ENCODE data around the gene PTPN21.

Gene PTPN21

DNA sequence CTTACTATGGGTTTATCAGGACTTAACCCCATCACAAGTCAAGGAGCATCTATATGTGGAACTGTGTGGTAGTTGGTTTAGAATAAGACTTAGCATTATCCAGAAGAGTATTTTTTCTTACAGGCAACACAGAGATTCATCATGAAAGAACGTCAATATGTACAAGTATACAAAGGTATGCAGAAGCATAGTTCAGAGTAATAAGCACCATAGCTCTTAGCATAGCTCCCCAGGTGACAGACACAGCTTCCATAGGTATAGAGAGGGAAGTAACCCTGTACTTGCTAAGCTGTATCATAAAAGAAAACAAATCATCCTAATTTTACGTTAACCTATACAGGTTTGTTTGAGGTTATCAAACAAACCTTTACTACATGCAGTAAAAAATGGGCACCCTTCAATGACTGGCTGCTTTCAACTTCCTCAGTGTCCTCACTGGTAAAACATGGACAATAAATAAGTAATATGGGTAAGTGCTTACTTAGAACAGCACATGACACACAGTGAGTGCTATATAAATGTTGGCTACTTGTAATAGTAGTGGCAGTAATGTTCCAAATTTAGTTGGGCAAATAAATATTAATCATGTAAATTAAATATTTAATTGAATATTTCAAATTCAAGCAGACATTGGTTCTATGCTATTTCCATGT is 50.9 kb downstream of the PTPN21 start:
- DNase-seq = no peak

DNA sequence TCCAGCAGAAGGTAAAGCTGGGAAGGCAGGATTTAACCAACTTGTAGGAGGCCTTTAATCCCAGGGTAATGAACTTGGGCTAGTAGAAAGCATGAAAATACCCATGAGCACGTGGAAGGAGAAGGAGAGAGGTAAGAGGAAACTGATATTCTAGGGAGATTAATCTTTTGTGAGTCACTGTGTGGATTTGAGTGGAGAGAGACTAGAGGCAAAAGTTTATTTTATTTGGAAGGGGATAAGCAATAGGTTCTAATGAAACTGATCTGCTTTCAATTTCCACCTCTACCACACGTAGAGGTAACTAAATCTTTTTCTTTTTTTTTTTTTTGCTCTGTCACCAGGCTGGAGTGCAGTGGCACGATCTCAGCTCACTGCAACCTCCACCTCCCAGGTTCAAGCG is 52.1 kb downstream of the PTPN21 start:
- no peak for DNase-seq

DNA sequence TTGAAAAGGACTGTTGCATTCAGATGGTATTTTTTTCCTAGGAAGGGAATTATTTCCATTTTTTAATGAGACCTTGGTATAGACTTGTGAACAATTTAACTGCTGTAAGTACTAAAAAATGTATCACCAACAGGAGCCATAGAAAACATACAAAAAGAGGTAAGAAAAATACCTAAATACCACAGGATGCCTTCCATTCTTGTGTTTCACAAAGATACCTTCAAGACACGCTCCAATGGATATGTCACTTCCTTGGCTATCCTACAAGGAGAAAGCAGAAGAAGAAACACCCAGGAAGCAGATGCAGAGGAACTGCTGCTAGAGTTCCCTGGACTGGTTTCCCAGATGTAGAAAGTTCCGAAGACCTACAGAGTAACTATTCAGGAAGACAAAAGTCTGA is 54.2 kb downstream of the PTPN21 start:
- no peak for DNase-seq

DNA sequence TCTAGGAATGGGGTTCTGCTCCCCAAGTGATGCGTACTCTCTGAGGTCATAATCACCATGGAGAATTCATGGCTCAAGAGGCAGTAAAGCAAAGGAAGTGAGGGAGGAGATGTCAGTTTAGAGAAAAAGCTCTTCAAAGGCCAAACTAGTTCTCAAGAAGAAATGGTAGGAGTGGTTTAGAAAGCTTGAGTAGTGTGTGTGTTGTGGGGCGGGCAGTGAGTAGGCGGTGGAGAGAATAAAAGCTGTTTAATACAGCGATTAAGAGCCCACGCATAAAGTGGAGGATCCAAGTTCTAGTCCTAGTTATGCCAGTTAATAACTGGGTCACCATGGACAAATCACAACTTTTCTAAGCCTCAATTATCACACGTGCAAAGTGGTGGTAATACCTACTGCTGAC is 55.6 kb downstream of the PTPN21 start:
- no peak for DNase-seq

DNA sequence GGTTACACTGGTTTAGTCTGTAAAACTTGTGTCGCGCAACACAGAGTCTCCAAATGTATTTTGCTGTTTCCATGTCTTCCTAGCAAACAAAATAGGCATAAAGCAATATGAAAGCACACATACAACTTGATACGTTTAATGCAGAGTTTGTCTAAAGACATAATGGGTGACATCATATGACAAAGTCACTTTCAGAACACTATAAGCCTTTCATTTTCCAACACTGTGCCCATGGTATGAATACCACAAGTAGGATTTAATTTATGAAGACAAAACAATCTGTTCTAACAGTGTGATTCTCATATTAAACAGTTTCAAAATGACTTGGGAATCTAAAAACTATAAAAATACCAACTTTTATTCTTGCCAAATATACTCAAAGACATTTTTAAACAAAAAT is 58.4 kb downstream of the PTPN21 start:
- no peak for DNase-seq

DNA sequence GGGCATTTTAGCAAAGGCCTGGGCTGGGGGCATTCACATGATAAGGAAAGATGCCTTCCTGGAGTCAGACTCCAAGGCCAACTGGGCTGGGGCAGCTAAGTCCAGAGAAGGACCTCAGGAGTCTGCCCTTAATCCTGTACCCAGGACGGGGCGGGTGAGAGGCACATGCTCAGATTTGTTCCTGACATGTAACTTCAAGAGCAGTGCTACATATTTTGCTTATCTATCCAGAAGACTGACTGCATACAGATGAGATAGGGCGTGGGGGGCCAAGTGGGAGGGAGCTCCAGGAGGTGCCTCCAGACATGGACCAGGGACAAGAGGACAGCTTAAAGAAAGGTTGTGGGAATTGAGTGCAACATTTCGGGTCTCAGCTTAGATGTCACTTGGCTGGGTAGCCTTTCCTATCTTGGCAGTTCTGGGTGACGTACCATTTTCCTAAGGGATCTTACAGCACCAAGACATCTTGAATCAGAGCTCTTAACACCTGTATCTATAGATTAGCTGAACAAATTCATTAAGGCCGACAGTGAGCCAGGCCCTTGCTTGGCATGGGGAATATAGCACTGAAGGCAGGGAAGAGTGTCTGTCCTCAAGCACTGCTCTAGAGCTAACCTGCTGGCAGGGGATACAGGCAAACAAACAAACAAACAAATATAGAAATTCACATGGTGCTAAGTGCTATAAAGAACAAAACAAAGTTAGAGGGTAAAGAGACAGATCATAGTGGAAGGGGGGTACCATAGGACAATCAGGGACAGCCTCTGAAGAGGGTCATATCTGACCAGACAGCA is 61.2 kb downstream of the PTPN21 start:
- DNase-seq = no peak

DNA sequence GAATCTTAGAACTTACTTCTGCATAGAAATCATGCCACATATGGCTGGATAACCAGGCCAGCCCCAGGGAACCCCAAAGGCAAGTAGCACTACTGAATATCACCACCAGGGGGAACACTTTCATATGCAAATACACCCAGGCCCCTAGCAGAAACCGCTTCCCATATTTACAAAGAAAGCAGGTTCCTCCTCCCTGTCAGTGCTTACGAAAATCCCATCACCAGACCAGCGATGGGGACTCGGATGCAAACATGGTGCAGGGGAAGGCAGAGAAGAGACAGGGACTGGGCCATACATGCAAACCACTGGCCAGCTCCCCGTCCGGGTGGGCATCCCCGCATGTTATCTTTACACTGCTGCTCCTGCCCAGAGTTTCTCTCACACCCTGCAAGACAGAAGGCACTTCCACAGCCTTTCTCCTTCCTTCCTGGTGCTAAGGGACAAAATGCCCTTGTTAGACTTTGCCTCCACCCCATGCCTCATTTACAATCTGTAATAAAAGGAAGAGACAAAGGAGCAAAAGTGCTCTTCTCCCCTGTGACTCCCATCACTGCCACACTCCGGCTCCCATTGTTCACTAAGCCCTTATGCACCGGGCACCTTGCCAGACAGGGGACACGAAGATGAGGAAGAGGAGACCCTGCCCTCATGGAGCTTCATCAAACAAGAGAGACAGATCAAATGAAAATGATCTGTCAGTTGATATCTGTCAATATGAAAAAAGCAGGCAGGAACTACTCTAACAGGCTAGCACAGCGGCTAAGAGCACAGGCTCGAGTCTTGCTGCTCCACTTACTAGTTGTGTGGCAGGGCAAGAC is 62.3 kb downstream of the PTPN21 start:
- DNase-seq = no peak

DNA sequence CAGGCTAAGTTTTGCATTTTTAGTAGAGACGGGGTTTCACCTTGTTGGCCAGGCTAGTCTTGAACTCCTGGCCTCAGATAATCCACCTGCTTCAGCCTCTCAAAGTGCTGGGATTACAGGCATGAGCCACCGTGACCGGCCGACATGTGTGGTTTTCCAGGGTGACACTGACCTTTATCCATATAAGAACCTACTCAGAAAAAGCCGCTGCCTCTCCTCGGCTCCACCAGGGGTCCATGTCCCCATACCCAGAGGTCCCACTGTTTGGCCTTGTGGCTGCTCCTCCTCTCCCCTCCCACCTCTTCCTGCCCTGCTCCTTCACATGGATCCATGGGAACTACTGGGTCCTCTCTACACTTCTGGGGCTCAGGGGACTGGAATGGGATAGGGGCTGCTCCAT is 64.6 kb downstream of the PTPN21 start:
- no peak for DNase-seq

DNA sequence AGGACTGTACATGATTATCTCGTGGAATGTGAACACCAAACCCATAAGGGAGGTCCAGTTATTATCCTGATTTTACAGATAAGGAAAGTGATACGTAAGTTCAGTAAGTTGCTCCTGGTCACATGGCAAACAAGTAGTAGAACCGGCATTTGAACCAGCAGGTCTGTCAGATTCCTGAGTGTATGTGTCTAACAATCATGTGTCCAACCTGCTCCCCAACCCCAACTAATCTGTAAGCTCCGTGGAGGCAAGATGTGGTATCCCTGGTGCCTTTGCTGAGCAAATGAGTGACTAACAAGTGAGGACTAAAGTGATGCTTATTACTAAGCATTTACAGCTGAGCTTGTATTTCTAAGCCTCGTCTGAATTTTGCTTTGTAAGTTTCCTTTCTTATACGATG is 65.9 kb downstream of the PTPN21 start:
- DNase-seq = no peak

DNA sequence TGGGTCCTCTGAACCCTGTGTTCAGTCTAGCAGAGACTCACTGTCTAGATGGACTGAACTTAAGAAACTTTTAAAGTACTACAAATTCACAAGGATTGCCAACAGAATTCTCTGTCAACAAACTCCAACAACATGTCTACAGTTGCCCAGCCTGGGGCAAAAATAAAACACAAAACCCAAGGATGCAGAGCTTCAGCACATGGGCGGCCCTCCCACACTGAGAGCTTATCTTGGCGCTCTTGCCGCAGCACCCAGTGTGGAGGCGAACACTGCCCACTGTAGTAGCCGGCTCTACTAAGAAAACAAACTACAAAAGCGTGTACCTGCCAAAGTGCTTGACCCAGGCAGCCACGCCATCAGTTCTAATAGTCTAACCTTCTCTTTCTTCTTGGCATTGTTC is 66.7 kb downstream of the PTPN21 start:
- DNase-seq = no peak

DNA sequence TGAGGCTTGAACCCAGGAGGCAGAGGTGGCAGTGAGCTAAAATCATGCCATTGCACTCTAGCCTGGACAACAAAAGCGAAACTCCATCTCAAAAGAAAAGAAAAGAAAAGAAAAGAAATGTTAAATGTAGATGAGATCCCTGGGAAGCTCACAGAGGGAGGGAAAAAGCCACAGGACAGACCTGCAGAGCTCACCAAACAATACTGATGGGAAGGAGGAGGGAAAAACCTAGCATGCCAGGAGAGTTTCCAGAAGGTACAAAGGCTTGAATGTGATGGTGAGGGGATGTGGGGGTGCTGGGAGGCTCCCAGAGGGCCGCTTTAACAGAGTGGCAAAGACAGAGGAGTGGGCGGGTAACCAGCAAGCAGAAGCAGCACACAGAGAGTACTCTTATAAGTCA is 72.3 kb downstream of the PTPN21 start:
- no peak for DNase-seq

DNA sequence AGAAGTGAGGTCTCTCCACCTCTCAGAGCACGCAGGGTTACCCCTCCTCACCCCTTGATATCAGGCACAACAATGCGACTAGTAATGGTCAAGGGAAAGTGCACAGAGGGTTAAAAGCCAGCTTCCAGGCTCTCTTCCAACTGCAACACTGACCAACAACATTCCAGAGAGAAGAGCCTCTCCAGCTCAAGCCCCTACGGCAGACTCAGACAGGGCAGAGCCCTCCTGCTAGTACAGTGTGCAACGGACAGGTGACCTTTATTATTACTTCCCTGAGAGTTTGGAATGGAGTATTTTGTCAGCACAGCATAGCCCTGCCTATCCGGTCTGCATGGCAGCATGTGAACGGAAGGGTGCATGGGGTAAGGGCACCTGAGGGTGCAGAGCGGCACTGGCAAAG is 73.0 kb downstream of the PTPN21 start:
- DNase-seq = no peak

DNA sequence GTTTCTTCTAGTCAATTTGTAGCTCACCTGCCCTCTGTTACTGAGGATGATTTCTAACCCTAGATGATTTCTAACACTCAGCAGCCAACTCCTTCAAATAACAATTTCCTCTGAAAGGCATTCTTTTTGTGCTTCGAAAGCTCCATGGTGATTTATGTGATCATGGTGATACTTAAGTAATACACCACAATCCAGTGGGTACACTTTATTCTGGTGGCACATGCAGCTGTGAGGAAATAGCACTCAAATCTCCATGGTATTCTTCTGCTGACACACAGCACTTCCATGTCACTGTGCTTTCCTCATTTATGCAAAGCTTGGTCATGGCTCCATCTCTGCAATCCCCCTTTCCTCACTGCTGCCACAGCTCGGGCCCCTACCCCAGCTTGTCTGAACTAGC is 73.7 kb downstream of the PTPN21 start:
- no peak for DNase-seq

DNA sequence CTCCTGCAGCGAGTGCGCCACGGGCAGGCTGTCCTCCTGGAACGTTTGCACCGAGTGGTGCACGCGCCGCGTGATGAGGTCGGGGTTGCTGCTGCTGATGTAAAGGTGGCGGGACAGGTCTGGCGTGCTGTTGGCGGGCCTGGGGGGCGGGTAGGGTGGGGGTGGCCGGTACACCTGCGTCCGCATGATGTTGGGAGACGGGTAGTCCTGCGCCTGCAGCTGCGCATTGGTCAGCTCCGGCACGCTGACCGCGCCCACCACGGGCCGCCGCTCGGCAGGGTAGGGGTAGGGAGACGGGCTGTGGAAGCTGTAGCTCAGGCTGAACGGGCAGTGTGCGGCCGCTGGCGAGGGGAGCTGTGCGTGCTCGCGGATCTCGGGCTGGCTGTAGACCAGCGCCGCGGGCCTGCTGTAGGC is 75.2 kb downstream of the PTPN21 start:
- no peak for DNase-seq

DNA sequence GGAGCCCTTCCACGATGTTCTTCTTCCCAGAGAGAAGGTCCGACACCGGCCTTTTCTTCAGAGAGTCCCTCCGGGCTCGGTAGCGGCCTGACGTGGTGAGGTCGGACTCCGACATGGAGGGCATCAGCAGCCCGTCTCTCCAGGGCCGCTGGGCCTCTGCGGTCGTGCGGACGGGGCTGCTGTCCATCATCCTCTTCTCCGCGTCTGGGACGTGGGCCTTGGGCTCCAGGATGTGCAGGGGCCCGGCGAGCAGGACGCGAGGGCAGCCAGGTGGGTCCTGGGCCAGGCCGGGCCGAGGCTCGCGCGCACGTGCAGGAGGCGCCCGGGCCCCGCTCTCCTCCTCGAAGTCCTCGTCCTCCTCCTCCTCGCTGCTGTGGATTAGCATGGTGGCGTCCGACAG is 75.9 kb downstream of the PTPN21 start:
- no peak for DNase-seq

DNA sequence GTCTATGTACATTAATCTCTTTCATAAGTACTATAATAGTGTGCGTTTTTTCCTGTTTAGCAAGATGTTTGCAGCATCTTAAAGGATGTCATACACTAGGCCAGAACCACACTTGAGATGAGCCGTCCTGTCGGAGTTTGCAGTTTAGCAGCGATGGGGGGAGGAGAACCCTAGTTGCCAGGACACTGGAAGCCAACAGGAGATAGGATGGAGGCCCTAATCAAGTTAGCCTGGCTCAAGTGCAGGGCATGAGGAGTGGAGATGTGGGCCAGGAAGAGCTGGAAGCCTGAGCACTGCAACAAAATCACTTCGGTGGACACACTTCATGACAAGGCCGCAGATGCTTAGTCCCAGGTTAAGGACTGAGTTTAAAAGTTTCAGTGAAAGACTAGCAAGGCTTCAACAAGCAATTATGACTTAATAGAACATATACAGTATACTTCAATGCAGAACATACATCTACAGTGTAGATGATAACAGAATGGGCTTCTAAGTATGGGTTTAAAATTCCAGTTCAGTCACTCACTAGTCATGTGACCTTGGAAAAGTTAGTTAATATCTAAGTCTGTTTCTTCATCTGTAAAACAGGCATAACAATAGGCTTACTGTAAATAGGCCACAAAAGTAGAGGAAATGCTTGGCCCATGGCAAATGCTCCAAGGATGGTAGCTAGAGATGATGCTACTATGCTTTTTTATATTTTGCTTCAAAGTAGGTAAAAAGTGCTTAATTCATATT is 77.1 kb downstream of the PTPN21 start:
- no peak for DNase-seq

DNA sequence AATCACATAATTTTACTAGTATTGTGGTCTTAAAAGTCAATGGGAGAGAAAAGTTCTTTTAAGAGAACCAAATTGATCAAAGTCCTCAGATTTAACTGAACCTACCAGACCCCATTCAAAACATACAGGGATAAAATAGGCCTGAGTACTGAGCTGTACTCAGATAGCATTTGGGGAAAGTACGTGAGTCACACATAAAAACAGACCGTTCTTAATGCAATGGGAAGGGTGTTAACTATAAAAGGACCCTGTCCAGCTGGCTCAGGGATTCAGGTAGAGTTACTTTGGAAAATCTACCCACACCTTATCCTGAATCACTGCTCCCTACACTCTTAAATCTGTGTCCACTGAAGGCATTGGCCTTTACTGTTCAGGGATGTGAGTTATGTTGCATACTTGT is 78.0 kb downstream of the PTPN21 start:
- no peak for DNase-seq

DNA sequence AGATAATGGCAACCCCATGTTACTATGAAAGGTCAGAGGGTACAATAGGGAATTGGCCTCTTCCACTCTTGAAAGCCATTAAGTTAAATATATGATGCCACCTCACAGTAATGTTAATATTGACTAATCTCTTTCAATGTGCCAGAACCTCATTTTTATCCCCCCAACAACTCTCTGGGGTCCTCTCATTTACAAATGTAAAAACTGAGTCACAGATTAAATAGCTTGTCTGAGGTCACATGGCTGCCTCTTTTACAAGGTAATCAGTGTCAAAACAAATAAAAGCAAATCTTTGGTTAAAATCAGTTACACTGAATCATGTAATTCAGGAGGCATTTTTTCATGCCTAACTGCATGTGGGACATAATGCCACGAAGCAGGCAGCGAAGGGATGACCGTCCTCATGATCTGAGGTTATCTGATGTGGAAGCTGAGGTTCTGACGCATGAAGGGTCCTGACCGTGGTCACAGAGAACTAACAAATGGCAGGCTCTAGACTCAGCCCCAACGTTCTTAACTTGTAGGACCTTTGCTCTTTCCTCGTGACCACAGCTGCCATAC is 78.5 kb downstream of the PTPN21 start:
- no peak for DNase-seq

DNA sequence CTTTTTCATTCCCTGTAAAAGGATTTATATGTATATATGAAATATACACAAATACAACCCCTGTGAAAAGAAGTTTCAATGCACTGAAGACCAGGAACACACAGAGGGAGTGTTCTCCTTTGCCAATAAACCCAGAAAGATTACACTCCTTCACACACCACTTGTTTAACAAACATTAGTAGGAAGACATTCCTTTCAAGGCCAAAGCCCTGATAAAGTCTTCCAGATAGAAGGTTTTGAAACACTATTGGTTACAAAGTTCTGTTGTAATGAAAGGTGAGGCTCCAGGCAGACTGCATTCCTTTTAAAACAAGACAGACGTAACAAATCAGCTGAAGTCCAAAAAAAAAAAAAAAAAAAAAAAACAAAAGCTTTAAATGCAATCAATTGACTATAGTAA is 81.0 kb downstream of the PTPN21 start:
- no peak for DNase-seq

DNA sequence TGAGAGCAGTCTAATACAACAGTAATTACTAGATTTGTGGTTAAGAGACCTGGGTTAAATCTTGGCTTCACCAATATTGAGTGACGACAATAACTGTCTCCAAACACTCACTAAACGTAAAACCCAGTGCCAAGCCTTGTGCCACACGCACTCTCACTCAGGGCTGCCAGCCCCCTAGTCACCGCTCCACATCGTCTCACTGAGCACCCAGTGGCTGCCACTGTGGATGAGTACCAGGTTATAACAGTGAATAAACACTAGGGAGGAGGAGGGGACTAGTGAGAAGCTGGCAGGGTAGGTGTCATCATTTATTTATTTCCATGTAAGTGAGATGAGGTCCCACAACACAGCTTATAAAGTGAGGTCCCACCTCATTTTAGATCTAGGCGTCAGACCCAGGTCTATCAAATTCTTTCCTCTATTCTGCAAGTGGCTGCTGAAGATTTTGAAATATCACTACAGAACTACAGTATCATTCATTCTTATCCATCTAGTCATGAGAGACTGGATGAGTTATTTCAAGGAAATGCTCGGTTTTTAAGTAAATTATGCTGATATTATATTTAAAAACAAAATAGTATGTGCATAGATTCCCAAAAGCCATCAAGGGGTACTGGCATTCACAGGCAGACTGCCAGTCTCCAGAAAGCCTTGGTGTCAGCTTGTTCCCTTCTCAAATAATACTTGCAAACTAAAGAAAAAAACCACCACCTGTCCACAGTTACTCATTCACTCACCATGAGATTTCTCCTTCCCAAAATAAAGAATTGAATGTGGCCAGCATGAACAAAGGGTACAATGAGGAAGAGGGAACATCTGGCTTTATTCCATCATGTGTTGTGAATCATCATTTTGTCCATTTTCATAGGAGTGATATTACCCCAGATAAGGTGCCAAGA is 84.0 kb downstream of the PTPN21 start:
- no peak for DNase-seq

DNA sequence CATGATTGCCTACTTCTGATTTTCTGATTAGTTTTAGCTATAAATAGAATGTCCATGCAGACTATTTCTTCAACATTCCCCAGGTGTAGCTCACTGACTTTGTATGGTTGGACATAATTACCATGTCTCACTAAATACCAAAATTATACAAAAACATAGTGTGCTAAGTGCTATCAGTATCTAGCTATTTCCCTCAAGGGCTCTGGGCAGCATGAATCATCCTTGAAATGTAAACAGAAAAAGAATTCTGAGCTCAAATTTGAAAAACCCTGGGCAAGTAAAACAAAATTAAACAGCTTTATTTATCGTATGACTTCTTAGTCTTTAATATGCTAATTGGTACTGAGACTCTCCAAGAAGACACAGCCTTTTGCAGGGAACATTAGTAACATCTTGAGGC is 86.4 kb downstream of the PTPN21 start:
- no peak for DNase-seq

DNA sequence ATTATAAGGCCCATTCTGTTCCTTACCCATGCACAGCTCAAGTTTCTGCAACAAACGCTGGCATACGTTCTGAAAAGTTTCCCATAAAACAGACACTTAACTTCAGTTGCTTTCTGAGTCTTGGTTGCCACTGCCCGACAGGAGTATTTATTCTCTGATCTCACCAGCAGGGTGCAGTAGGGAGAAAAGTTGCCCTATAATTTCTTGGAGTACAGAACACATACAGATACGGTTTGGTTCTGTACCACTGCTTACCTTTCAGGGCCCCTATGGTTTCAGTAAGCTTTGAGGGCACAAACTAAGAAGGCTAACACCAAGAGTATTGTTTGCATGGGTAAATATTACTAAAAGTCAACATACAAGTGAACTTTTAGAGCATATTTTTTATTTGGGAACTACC is 91.5 kb downstream of the PTPN21 start:
- no peak for DNase-seq
